ENCODE data around the gene TNFRSF19. TPM values are rescaled to one million over a fixed set of nuclear protein-coding genes. Genes with fewer than 3 reads are reported as not detected.

Gene TNFRSF19
- total and polyA plus RNA-seq, 10 of the 15 experiments (the other 5 are each of a cell fraction or from before 2014, with no cell fraction given), result 16.4 to 46.2 (median 35.4) TPM

DNA sequence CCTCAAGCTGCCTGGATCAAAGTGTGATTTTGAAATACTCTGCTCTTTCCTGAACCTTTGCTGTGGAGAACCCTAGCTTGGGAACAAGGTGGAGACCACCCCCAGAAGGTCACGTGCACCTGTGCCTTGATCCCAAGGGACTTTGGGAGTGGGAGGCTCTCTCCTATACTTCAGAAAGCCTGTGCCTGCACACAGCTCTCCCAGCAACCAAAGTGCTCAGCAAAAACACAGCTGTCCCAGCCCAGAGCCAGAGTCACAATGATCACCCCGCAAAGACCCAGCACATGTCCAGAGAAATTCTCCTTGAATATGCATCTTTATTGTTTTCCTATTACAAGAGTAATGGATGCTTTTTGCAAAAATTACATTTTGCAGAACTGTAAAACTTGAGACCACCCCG is 43.4 kb downstream of the TNFRSF19 start:
- 32% methylated on average over 3 of the region's 3 CpGs for WGBS (ENCODE audit: insufficient coverage, insufficient replicate concordance, low lambda C conversion rate, missing lambda C conversion rate)
- Histone ChIP-seq H3K27ac (ENCODE audit: control insufficient read depth, insufficient read depth) (no peak overlapping the region), H3K4me2 (ENCODE audit: control insufficient read depth, insufficient read depth) (no peak overlapping the region), H3K9me3 (replicated peaks; ENCODE audit: control insufficient read depth, insufficient read depth, low read length) (no peaks in the 10 kb centered on the region), H3K79me2 (ENCODE audit: control insufficient read depth, insufficient read depth, low read length) (peaks cover 2% of the 10 kb centered on the region), H2AFZ (ENCODE audit: control insufficient read depth, low read depth, low read length) (no peak overlapping the region), H3K4me1 (ENCODE audit: control insufficient read depth, insufficient read depth, low read length) (peaks cover 12% of the 10 kb centered on the region), H3K36me3 (ENCODE audit: control insufficient read depth in 2 of 2, insufficient read depth in 2 of 2, low read length in 1 of 2) (peaks cover 0 to 12% of the 10 kb centered on the region in 2 experiments; a peak in 1 of 4 replicates), H3K4me3 (no peak overlapping the region), H3K27me3 (replicated peaks in 1 of 2; ENCODE audit: control insufficient read depth in 2 of 2, insufficient read depth in 2 of 2, low read length in 1 of 2) (no peaks in the 10 kb centered on the region), H3K9ac (ENCODE audit: control insufficient read depth, insufficient read depth, low read length) (no peak overlapping the region), H4K20me1 (ENCODE audit: control insufficient read depth, insufficient read depth) (no peaks in the 10 kb centered on the region)
- ATAC-seq (no peak), DNase-seq (ENCODE audit: low read depth, low spot score) (no peak), FAIRE-seq (no peak)
- TF ChIP-seq ZBED1 (IDR thresholded peaks at IDR 0.05; ENCODE audit: borderline replicate concordance) (no peak), NFIC (IDR thresholded peaks at IDR 0.05; ENCODE audit: low read depth, low read length) (no peak), FOS (IDR thresholded peaks at IDR 0.05; ENCODE audit: borderline replicate concordance, extremely low read depth, insufficient read length) (no peak), ZNF384 (IDR thresholded peaks at IDR 0.05; ENCODE audit: borderline replicate concordance, low read depth, low read length) (no peak), RAD21 (IDR thresholded peaks at IDR 0.05; ENCODE audit: insufficient read depth, low read depth, low read length) (no peak), KLF5 (IDR thresholded peaks at IDR 0.05; ENCODE audit: partially characterized antibody) (no peak), SMC3 (IDR thresholded peaks at IDR 0.05; ENCODE audit: borderline replicate concordance, low read length) (no peak)
- TF ChIP-seq, protein P1, sequence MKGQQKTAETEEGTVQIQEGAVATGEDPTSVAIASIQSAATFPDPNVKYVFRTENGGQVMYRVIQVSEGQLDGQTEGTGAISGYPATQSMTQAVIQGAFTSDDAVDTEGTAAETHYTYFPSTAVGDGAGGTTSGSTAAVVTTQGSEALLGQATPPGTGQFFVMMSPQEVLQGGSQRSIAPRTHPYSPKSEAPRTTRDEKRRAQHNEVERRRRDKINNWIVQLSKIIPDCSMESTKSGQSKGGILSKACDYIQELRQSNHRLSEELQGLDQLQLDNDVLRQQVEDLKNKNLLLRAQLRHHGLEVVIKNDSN (IDR thresholded peaks at IDR 0.05; ENCODE audit: borderline replicate concordance, extremely low read length, insufficient read depth, low read depth, low read length), result no peak
- TF ChIP-seq, protein P2, sequence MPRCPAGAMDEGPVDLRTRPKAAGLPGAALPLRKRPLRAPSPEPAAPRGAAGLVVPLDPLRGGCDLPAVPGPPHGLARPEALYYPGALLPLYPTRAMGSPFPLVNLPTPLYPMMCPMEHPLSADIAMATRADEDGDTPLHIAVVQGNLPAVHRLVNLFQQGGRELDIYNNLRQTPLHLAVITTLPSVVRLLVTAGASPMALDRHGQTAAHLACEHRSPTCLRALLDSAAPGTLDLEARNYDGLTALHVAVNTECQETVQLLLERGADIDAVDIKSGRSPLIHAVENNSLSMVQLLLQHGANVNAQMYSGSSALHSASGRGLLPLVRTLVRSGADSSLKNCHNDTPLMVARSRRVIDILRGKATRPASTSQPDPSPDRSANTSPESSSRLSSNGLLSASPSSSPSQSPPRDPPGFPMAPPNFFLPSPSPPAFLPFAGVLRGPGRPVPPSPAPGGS (IDR thresholded peaks at IDR 0.05; ENCODE audit: borderline replicate concordance, insufficient read depth, low read depth, low read length, poor library complexity, severe bottlenecking), result no peak
- TF ChIP-seq, protein P3, sequence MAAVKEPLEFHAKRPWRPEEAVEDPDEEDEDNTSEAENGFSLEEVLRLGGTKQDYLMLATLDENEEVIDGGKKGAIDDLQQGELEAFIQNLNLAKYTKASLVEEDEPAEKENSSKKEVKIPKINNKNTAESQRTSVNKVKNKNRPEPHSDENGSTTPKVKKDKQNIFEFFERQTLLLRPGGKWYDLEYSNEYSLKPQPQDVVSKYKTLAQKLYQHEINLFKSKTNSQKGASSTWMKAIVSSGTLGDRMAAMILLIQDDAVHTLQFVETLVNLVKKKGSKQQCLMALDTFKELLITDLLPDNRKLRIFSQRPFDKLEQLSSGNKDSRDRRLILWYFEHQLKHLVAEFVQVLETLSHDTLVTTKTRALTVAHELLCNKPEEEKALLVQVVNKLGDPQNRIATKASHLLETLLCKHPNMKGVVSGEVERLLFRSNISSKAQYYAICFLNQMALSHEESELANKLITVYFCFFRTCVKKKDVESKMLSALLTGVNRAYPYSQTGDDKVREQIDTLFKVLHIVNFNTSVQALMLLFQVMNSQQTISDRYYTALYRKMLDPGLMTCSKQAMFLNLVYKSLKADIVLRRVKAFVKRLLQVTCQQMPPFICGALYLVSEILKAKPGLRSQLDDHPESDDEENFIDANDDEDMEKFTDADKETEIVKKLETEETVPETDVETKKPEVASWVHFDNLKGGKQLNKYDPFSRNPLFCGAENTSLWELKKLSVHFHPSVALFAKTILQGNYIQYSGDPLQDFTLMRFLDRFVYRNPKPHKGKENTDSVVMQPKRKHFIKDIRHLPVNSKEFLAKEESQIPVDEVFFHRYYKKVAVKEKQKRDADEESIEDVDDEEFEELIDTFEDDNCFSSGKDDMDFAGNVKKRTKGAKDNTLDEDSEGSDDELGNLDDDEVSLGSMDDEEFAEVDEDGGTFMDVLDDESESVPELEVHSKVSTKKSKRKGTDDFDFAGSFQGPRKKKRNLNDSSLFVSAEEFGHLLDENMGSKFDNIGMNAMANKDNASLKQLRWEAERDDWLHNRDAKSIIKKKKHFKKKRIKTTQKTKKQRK (IDR thresholded peaks at IDR 0.05; ENCODE audit: low read depth, low read length), result no peak
- intact Hi-C loops (cut with micrococcal nuclease; ENCODE audit: unreplicated experiment), result no loop called here
- ChIA-PET CTCF (no interaction called here), RAD21 (ENCODE audit: unreplicated experiment) (no interaction called here), POLR2A (no interaction called here), SMC1A (ENCODE audit: uncharacterized antibody, unreplicated experiment) (no interaction called here)
- in situ Hi-C loops (cut with MboI), result no loop called here
- no TSS peak for BruUV-seq (replicated peaks)

All from GM12878 (cell line).